Right renal pelvis (tissue), 4 donors: ENCODE data around the gene OLFM4. TPM values are rescaled to one million over a fixed set of nuclear protein-coding genes. Genes with fewer than 3 reads are reported as not detected.

Source experiments
- DNase-seq, 4 donors: peaks; one replicate each; pipeline ENCODE4 v3.0.0-alpha.2; 2013; ENCODE audit warnings: low read depth in 4 of 4, low spot score in 3 of 4, missing footprints in 1 of 4
- polyA plus RNA-seq, 4 donors: library from polyadenylated mRNA; unstranded; fragments of 120-200 nt; gene quantifications; one replicate each; pipeline ENCODE4 v1.2.1, GENCODE V29; 2013; ENCODE audit not compliant: insufficient read length in 4 of 4

OLFM4 gene
- polyA plus RNA-seq, 4 donors, result 0.43 to 0.77 (median 0.50) TPM

DNA sequence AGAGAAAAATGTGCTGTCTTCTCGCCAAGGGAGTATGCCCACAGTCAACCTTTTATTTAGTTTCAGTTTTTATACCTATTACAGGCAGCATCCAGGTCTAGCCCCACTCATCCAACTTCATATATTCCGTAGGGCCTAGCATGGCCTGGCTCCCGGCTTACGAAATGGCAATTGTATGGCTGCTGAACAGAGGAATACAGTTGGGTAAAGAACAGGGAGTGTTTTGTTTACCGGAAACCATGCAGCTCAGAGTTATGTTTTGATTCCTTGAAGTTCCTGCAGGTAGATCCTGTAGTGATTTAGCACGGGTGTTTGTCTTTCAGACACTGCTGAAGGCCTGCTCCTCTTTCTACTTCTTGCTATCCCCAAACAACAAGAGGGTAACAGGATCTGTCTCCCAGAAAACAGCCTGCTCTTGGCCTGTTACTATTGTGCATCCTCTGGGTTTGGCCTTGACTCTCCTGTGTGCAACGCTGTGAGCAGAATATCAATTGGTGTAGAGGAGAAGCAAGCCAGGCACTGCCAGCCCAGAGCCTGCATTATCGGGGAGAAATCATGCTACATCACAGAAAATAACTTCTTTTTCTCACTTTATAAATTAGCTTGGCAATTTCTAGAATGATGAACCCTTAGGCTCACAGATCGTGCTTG is 32.4 kb downstream of the OLFM4 start:
- no peak for DNase-seq

DNA sequence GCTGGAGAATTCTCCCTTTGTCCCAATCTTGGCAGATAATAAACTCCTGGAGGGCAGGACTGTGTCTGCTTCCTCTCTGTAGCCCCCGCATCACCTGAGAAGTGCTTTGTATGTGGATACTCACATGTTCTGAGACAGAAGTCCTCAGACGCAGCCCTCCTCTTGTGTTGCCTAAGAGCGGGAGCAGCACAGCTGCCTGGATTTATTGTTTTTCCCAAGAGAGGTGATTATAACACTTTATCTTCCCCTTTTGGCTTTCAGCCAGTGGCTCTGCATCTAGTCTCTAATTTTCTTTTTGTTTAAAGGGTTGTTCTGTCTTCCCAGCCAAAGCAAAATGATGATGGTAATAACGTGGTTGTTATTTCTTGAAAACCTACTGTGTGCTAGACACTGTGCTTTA is 36.1 kb downstream of the OLFM4 start:
- DNase-seq, result no peak

DNA sequence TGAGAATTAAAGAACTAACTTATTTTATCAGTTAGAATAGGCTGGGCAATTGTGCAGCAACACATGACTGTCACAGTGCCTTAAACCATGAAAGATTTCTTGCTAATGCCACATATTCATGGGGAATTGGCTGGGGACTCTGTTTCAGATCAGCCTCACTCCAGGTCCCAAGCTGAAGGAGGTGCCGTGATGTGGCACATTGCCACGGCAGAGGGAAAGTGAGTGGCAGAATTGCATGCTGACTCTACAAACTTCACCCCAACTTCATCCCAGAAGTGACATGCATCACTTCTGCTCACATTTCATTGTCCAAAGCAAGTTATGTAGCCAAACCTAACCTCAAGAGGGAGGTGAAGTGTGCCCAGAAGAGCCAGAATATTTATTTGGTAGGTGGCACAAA is 37.8 kb downstream of the OLFM4 start:
- no peak for DNase-seq

DNA sequence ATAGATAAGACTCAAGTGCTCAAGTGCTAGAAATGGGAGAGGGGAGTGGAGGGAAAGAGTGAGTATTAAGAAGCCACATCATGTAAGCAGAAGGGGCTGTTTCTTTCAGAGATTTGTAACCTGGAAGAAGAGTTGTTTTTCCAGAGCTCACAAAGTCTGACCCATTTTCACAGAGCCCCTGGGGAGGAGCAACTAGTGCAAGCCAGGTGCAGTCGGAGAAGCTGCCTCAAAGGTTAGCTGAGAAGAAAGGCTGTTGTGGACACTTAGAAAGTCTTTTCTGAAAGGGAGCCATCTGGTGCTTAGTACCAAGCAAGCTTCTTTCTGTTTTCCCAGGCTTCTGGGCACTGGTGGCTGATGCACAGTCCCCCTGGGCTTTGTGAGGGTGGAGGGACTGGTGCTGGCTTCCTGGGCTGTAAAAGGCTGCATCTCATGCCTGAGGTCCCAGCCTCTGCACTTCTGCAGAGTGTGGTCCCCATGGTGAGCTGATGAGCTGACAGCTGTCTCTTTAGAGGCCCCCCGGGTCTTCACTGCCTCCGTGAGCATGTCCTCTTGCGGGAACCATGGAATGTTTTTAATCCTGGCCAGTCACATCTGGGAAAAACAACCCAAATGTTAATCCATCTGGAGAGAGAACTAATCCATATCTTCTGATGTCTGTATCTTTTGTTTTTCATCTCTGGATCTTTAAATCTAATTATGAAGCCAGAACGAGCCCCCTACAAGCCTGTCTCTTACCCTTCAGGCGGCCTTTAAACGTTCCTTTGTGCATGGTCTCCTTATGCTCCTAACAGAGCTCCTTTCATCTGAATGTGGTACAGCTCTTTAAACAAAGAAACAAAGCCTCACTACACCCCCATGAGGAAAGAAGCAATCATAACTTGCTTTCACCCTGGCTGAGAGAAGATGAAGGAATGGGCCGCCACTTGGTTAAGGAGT is 40.2 kb downstream of the OLFM4 start:
- no peak for DNase-seq

DNA sequence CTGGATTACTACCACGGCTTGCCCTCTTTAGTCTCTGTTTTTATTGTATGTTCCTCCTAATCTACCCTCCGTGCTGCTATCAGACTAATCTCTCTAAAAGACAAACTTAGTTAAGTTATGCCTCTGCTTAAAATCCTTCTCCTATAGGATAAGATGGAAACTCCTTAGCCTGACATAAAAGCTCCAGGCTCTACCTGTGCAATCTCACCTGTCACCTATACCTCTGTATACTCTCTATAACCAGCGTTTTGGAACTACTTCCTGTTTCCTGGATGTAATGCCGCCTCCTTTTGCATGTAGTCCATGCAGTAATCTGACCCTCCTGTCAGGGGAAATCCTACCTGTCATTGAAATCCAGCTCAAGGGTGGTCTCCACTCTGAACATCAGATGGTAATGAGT is 41.2 kb downstream of the OLFM4 start:
- no peak for DNase-seq

DNA sequence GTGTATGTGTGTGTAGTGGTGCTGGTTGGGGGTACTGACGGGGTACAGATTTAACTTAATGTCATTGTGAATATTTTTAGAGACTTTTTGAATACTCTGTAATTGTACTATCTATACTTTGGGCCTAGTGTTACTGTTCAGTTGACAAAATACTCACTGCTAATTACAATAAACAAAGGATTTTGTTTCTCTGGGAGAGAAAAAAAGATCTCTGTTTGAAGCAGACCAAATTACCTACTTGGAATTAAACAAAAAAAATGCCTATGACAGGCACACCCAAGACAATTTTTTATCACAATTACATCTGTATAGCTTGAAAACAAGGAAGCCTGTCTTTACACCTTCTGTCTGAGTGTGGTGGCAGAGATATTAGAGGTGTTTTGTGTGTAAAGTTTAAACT is 45.1 kb downstream of the OLFM4 start:
- DNase-seq, result no peak

DNA sequence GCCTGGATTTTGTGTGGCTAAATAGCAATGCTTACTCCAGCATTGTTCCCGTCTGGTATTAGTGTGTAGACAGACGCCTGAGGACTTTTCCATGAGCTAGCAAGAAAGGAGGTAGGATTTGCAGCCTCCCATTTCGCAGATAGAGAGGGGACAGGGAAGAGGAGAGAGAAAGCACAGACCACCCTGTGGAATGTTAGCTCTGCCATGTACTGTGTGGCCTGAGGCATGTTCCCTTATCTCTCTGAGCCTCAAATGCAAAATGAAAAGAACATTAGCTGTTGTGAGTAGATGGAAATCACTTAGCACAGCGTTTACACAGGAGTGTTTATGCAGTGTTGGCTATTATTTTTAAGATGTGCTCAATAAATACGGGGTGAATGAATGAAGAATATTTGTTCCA is 45.5 kb downstream of the OLFM4 start:
- no peak for DNase-seq

DNA sequence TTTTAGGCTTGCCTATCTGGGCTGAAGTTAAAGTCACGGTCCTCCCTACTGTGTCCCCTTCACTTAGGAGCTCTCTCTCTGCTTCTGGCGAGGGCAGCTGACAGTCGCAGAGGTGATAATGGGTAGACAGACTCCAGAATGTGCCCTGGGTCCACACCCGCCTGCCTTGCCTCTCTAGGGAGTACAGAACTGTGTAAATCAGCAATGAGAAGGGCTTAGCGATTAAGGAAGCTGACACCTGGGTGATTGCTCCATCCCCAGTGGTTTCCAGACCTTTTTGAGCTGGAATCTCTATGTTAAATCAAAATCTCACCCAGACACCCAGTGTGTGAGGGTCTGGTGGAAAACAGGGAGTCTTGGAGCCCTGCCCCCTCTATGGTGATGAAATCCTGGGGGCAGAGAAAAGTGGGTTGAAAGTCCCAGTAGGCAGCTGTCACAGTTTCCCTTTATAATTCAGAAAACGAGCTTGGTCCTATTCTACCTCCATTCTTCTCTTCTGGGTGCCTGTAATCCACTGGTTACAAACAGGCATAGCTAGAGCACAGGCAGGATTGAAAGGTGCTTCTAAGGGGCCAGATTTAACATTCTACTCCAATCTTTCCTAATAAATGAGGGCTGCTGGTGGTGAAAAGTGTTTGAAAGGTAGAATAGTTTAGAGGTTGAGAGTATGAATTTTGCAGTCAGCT is 46.9 kb downstream of the OLFM4 start:
- no peak for DNase-seq

DNA sequence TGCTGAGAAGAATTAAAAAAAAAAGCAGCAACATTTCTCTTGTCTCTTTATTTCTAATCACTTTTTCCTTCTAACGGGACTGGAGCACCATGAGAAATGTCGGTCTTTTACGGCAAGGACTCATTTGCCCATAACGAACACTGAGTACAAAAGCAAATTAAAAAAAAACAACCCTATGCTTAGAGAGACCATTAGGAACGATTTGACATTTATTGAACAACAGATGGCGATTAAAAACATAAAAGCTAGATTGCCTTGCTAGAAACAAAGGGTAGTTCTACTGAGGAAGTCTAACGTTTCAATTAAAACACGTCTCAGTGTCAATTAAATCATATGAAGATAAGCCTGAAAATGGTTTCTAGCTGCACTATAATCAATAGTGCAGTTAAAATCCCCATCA is 51.1 kb downstream of the OLFM4 start:
- DNase-seq, result no peak

DNA sequence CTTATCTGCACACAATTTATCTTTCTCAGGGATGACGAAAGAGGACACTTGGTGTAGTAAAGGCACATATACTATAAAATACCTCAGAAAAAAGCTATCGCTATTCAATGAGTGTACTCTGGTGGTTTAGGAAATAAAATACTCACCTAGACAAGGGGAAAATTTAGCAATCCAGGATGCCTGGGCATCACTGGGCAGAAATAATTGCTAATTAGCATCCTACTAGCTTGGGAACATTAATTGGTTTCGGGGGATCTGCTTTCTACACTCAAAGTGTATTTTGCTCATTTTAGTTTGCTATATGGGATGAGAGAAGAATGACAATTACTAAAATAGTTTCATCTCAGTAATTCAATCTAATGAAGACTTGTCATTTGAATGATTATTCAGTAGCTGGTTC is 60.3 kb downstream of the OLFM4 start:
- no peak for DNase-seq

DNA sequence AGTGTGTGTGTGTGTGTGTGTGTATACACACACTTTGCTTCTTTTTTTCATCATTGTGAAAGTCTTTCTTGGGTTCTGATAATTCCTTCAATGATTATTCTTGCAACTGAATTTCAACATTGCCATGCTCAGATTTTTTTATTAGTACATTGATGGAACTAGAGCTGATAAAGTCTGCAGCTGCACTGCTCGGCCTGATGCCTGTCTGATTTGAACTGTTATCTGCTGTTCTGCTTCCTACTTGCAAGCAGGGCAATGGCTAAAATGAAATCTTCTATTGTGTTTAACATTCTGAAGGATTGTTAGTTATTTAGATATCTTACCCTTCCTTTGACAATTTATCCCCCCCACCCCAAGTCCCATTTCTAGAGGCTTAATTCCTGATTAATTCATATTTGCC is 61.3 kb downstream of the OLFM4 start:
- DNase-seq, result no peak

DNA sequence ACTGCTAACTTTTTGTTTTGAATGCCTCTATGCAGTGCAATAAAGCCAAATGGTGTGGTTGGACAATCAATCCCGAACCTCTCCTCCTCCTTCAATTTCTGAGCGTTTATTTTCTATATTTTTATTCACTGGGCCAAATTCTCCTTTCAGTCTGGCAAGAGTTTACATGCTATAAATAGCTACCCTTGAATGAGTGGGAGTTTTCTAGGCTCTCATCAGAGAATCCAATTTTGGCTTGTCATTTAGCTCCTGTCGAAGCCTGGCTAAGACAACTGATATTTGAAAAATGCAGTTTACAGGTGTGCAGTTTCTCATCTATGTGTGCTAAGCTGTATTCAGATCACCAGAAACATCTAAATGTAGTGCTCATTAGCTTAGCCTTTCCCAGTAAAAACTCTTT is 61.8 kb downstream of the OLFM4 start:
- DNase-seq, result no peak

DNA sequence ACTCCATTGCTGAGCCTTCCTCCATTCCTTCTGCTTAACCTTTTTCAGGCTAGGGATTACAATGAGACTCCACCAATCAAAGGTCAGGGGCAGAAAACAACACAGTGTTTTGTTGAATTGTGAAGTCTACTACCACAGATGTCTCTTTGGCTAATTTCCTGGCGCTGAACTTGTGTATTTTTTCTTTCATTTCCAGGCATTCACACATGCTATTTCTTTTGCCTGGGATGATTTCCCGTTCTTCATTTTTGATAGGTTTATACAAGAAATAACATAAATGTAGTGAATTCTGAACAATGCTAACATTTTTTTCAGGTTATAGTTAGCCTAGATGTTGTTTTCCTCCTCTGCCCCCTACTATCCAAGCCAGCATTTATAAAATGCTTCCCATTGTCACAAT is 64.3 kb downstream of the OLFM4 start:
- no peak for DNase-seq

DNA sequence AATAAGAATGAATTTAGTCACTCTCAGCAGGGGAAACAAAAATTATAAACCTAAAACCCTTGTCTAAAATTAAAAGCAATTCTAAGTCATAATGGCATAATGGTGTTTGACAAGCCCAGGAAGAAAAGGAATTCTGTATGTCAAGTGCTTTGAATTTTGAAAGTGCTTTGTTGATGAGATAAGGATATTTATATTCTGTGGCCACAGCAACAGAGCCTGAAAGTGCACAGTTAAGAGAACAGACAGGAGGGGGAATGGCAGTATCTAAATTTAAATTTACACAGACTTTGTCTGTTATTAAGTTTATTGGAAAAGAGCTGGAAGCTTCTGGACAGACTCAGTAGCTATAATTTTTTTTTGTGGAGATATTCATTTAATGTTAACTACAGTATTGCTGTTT is 69.8 kb downstream of the OLFM4 start:
- DNase-seq, result no peak

DNA sequence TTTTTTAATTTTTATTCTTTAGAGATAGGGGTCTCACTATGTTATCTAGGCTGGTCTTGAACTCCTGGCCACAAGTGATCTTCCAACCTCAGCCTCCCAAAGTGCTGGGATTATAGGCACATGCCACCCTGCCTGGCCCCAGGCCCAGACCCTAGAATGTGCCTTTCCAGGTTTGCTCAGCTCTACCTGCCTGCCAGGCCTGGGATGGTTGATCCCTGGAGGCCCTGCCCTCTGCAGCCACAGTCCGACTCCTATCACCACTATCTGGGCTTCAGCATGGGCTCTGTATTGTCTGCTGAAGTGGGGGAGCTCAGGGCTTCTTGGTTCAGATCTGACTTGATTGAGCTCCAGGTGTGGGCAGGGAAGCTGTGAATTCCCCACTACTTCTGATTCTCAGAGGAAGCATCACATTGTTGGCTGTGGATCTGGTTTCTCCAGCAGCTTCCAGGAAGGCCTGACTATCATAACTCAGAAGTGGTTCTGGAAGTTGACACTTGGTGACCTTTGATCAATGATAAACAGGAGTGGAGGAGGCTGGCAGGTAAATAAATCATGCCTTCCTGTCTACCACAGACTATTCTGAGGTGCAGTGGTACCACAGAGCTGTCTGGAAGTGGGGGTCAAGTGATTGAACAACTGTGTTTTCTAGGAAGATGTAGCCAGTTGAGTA is 71.9 kb downstream of the OLFM4 start:
- no peak for DNase-seq

Other genes with a start within 250 kb of the OLFM4 start
- gene PCDH8, start 180.2 kb upstream of the OLFM4 start, polyA plus RNA-seq, result under 1 TPM in 3 of 4 donors, not detected in 1; 0.05 to 0.14 (median 0.07) TPM